GDM1 (cell line): ENCODE results near the gene ROCK1.
A peak's percentile ranks its signal among the peaks of the same experiment; 100 is the strongest.
"Not testable (repeated sequence)": the region's sequence is repeated elsewhere in the genome, so short reads cannot be mapped to it uniquely, and the experiment has no call there.

ENCODE experiments used
- DNase-seq: peaks from one replicate; lab custom pipeline; 2025; lab: John Stamatoyannopoulos, UW

ROCK1 gene

GRCh38 chr18:21111346-21112139 is at the start of gene ROCK1:
TSS of gene ROCK1 (minus strand) at chr18:21111813. CDS start at chr18:21110910, 903 bp downstream.
- DNase-seq: peak; percentile 93

- no peak for DNase-seq
These were observed 43.8 kb upstream of the ROCK1 start for GRCh38 chr18:21155443-21155842.

GRCh38 chr18:21146016-21146415 is 34.4 kb upstream of the ROCK1 start:
- DNase-seq: no peak

GRCh38 chr18:21145371-21145770 is 33.8 kb upstream of the ROCK1 start:
- no peak for DNase-seq

GRCh38 chr18:21141668-21142422 is 30.2 kb upstream of the ROCK1 start:
- no peak for DNase-seq

- DNase-seq: not testable (repeated sequence)
These were observed 26.3 kb upstream of the ROCK1 start for GRCh38 chr18:21137719-21138488.

- peak; percentile 10 for DNase-seq
These were observed 23.3 kb upstream of the ROCK1 start for GRCh38 chr18:21134895-21135294.

GRCh38 chr18:21132398-21132918 is 20.8 kb upstream of the ROCK1 start:
- DNase-seq: no peak

- no peak for DNase-seq
These were observed 20.1 kb upstream of the ROCK1 start for GRCh38 chr18:21131698-21132227.

GRCh38 chr18:21129566-21130216 is 18.1 kb upstream of the ROCK1 start:
- DNase-seq: no peak

GRCh38 chr18:21123290-21123926 is 11.8 kb upstream of the ROCK1 start:
- DNase-seq: no peak

GRCh38 chr18:21118806-21119205 is 7.2 kb upstream of the ROCK1 start:
- DNase-seq: no peak

- DNase-seq: peak; percentile 10
These were observed 6.0 kb upstream of the ROCK1 start for GRCh38 chr18:21117409-21118131.

GRCh38 chr18:21115519-21116411 is 4.2 kb upstream of the ROCK1 start:
- no peak for DNase-seq

GRCh38 chr18:21112543-21113105 is 1.0 kb upstream of the ROCK1 start:
- no peak for DNase-seq

- DNase-seq: no peak
These were observed 494 bp upstream of the ROCK1 start for GRCh38 chr18:21112140-21112473.

GRCh38 chr18:21110713-21111345 is 784 bp downstream of the ROCK1 start:
- DNase-seq: peak; percentile 62

- DNase-seq: no peak
These were observed 1.5 kb downstream of the ROCK1 start for GRCh38 chr18:21109936-21110712.
